ENCODE data around the gene ZNF792. TPM values are rescaled to one million over a fixed set of nuclear protein-coding genes. Genes with fewer than 3 reads are reported as not detected.
"Not testable (repeated sequence)": the region's sequence is repeated elsewhere in the genome, so short reads cannot be mapped to it uniquely, and the experiment has no call there.

Gene ZNF792
- total RNA-seq, 1 experiment from 2014 or later: 6.7 TPM

GRCh38 chr19:35000338-35000646, 36.3 kb upstream of the ZNF792 start:
- no peak for DNase-seq (ENCODE audit: low read depth)
- in situ Hi-C loops (cut with HindIII; ENCODE audit: low pct_unique_long_range_greater_than_20kb, low sequenced_read_pairs): no loop called here

GRCh38 chr19:34999498-35000337, 35.7 kb upstream of the ZNF792 start, which contains the start of gene GRAMD1A:
GRAMD1A (plus strand) TSS chr19:35000323; CDS start chr19:35000479, 156 bp downstream.
- DNase-seq (ENCODE audit: low read depth): peak; percentile 89
- in situ Hi-C loops (cut with HindIII; ENCODE audit: low pct_unique_long_range_greater_than_20kb, low sequenced_read_pairs): no loop called here

- no peak for DNase-seq (ENCODE audit: low read depth)
- in situ Hi-C loops (cut with HindIII; ENCODE audit: low pct_unique_long_range_greater_than_20kb, low sequenced_read_pairs): no loop called here
These were observed 34.9 kb upstream of the ZNF792 start for GRCh38 chr19:34998777-34999497.

- in situ Hi-C loops (cut with HindIII; ENCODE audit: low pct_unique_long_range_greater_than_20kb, low sequenced_read_pairs); DNase-seq (ENCODE audit: low read depth): not testable (repeated sequence)
These were observed 34.2 kb upstream of the ZNF792 start for GRCh38 chr19:34998224-34998623.

GRCh38 chr19:34997071-34997617, 33.1 kb upstream of the ZNF792 start:
- in situ Hi-C loops (cut with HindIII; ENCODE audit: low pct_unique_long_range_greater_than_20kb, low sequenced_read_pairs): no loop called here
- no peak for DNase-seq (ENCODE audit: low read depth)

GRCh38 chr19:34995551-34995950, 31.5 kb upstream of the ZNF792 start:
- peak; percentile 62 for DNase-seq (ENCODE audit: low read depth)
- in situ Hi-C loops (cut with HindIII; ENCODE audit: low pct_unique_long_range_greater_than_20kb, low sequenced_read_pairs): no loop called here

- peak; percentile 64 for DNase-seq (ENCODE audit: low read depth)
- in situ Hi-C loops (cut with HindIII; ENCODE audit: low pct_unique_long_range_greater_than_20kb, low sequenced_read_pairs): no loop called here
These were observed 30.9 kb upstream of the ZNF792 start for GRCh38 chr19:34994643-34995541.

GRCh38 chr19:34994286-34994642, 30.2 kb upstream of the ZNF792 start:
- in situ Hi-C loops (cut with HindIII; ENCODE audit: low pct_unique_long_range_greater_than_20kb, low sequenced_read_pairs): no loop called here
- no peak for DNase-seq (ENCODE audit: low read depth)

- DNase-seq (ENCODE audit: low read depth); in situ Hi-C loops (cut with HindIII; ENCODE audit: low pct_unique_long_range_greater_than_20kb, low sequenced_read_pairs): not testable (repeated sequence)
These were observed 28.6 kb upstream of the ZNF792 start for GRCh38 chr19:34992582-34992981.

GRCh38 chr19:34991542-34992333, 27.7 kb upstream of the ZNF792 start:
- in situ Hi-C loops (cut with HindIII; ENCODE audit: low pct_unique_long_range_greater_than_20kb, low sequenced_read_pairs): no loop called here
- DNase-seq (ENCODE audit: low read depth): no peak

GRCh38 chr19:34990578-34991192, 26.7 kb upstream of the ZNF792 start:
- no peak for DNase-seq (ENCODE audit: low read depth)
- in situ Hi-C loops (cut with HindIII; ENCODE audit: low pct_unique_long_range_greater_than_20kb, low sequenced_read_pairs): no loop called here

- DNase-seq (ENCODE audit: low read depth): no peak
- in situ Hi-C loops (cut with HindIII; ENCODE audit: low pct_unique_long_range_greater_than_20kb, low sequenced_read_pairs): no loop called here
These were observed 25.3 kb upstream of the ZNF792 start for GRCh38 chr19:34989298-34989697.

- in situ Hi-C loops (cut with HindIII; ENCODE audit: low pct_unique_long_range_greater_than_20kb, low sequenced_read_pairs): no loop called here
- DNase-seq (ENCODE audit: low read depth): no peak
These were observed 24.1 kb upstream of the ZNF792 start for GRCh38 chr19:34988119-34988518.

- in situ Hi-C loops (cut with HindIII; ENCODE audit: low pct_unique_long_range_greater_than_20kb, low sequenced_read_pairs): no loop called here
- DNase-seq (ENCODE audit: low read depth): no peak
These were observed 21.4 kb upstream of the ZNF792 start for GRCh38 chr19:34985249-34986022.

GRCh38 chr19:34984287-34984686, 20.3 kb upstream of the ZNF792 start:
- in situ Hi-C loops (cut with HindIII; ENCODE audit: low pct_unique_long_range_greater_than_20kb, low sequenced_read_pairs): no loop called here

GRCh38 chr19:34983786-34984185, 19.8 kb upstream of the ZNF792 start:
- in situ Hi-C loops (cut with HindIII; ENCODE audit: low pct_unique_long_range_greater_than_20kb, low sequenced_read_pairs): no loop called here
- no peak for DNase-seq (ENCODE audit: low read depth)

More at GRCh38 chr19:34984287-34984686, 20.3 kb upstream of the ZNF792 start:
- DNase-seq (ENCODE audit: low read depth): no peak

GRCh38 chr19:34982275-34982674, 18.2 kb upstream of the ZNF792 start:
- in situ Hi-C loops (cut with HindIII; ENCODE audit: low pct_unique_long_range_greater_than_20kb, low sequenced_read_pairs): no loop called here
- DNase-seq (ENCODE audit: low read depth): no peak
